ENCODE data around the gene UBE2J2.

DNA sequence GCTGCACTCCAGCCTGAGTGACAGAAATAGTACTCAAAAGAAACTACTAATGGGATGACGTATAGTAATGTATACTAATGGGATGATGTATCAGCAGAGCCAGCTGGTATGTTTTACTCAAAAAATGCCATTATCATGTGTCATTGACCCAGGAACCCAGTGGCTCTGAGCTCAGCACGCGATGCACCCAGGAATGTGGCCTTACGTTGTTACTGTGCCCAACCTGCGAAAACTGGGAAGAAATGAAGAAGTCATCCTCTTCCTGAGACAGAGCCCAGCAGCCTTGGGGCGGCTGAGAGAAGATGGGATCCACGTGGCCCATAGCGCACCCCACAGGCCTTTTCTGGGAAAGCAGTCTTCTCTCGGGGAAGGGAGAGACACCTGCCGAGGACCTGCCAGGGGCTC lies 8.8 kb downstream of the UBE2J2 start:
- TF ChIP-seq EZH2phosphoT487 (IDR thresholded peaks at IDR 0.05; ENCODE audit: insufficient read depth, low read depth) (no peak), EZH2 (IDR thresholded peaks at IDR 0.05; ENCODE audit: insufficient read depth, poor library complexity, severe bottlenecking) (no peak)
